CD4-positive, alpha-beta T cell (primary cell): ENCODE data around the gene UNC13C. TPM values are rescaled to one million over a fixed set of nuclear protein-coding genes. Genes with fewer than 3 reads are reported as not detected.

Source experiments
- ATAC-seq: fragments of 200-7000 bp; cut with Tn5 transposase; one replicate; pipeline ENCODE4 v1.10.0; 2022; ENCODE audit warnings: mild to moderate bottlenecking; ENCODE audit not compliant: poor library complexity
- CTCF ChIA-PET: fragments of 350-600 bp; sonication (Branson Sonifier 250); formaldehyde crosslinking; loops from one replicate; lab custom pipeline; 2021; ENCODE audit warnings: antibody characterized with exemption, inconsistent platforms; lab: Charles Lee
- POLR2A ChIA-PET: fragments of 350-600 bp; sonication (Branson Sonifier 250); formaldehyde crosslinking; loops from one replicate; lab custom pipeline; 2021; ENCODE audit warnings: antibody characterized with exemption, inconsistent platforms; lab: Charles Lee
- DNase-seq, 14 experiments: peaks; one replicate each; pipeline ENCODE4 v3.0.0-alpha.2; 2013 to 2020; ENCODE audit warnings: mixed read lengths in 2 of 14
- H3K27ac ChIP-seq, 2 donors: one replicate each; pipeline versions ENCODE4 v1.5.1 to v1.7.0; 2013; ENCODE audit warnings: low read length in 2 of 2, low read depth in 1 of 2, mild to moderate bottlenecking in 1 of 2
- H3K27me3 ChIP-seq, 2 experiments: 1 replicate in 1 of 2; 2 replicates in 1 of 2; pipeline versions ENCODE4 v1.6.1 to v1.7.0; 2013; ENCODE audit warnings: low read length in 2 of 2, control low read depth in 1 of 2, mild to moderate bottlenecking in 1 of 2, moderate library complexity in 1 of 2; ENCODE audit not compliant: insufficient read depth in 2 of 2, control insufficient read depth in 1 of 2
- H3K36me3 ChIP-seq: one replicate; pipeline ENCODE4 v1.6.1; 2013; ENCODE audit warnings: low read length, control low read depth; ENCODE audit not compliant: insufficient read depth
- H3K4me1 ChIP-seq: one replicate; pipeline ENCODE4 v1.6.1; 2013; ENCODE audit warnings: low read length, control low read depth; ENCODE audit not compliant: insufficient read depth
- H3K4me3 ChIP-seq: one replicate; pipeline ENCODE4 v1.5.1; 2013; ENCODE audit warnings: mild to moderate bottlenecking, low read length, moderate library complexity
- H3K9me3 ChIP-seq, 2 experiments: 1 replicate in 1 of 2; 2 replicates in 1 of 2; pipeline versions ENCODE4 v1.6.1 to v1.7.0; 2013; ENCODE audit warnings: low read length in 2 of 2, mild to moderate bottlenecking in 2 of 2, control low read depth in 1 of 2, moderate library complexity in 1 of 2; ENCODE audit not compliant: control insufficient read depth in 1 of 2, insufficient read depth in 1 of 2
- H3K27ac Mint-ChIP-seq: one replicate; pipeline ENCODE4 v1.8.0; 2020; ENCODE audit warnings: mixed read lengths
- H3K27me3 Mint-ChIP-seq: one replicate; pipeline ENCODE4 v1.8.0; 2021; ENCODE audit warnings: mixed read lengths
- H3K36me3 Mint-ChIP-seq: one replicate; pipeline ENCODE4 v1.8.0; 2021; ENCODE audit warnings: low read depth, mixed read lengths
- H3K4me1 Mint-ChIP-seq: one replicate; pipeline ENCODE4 v1.8.0; 2021; ENCODE audit warnings: low read depth, mixed read lengths
- H3K4me3 Mint-ChIP-seq: one replicate; pipeline ENCODE4 v1.8.0; 2020; ENCODE audit warnings: mild to moderate bottlenecking, mixed read lengths
- H3K9me3 Mint-ChIP-seq: one replicate; pipeline ENCODE4 v1.8.0; 2020; ENCODE audit warnings: mixed read lengths
- CTCF ChIP-seq: fragments of 200-600 bp; IDR thresholded peaks from one replicate; pipeline ENCODE4 v1.8.0; 2022; ENCODE audit warnings: antibody characterized with exemption, mild to moderate bottlenecking
- intact Hi-C, 2 experiments: fragments of 100-400 bp; cut with DNase I in 1 of 2; cut with micrococcal nuclease in 1 of 2; formaldehyde crosslinking; loops; one replicate each; pipeline versions ENCODE4 v1.15.1 to v1.9.0; 2023 to 2025; cut with DNase I, micrococcal nuclease
- total RNA-seq, 174 experiments: library from RNA in 2 of 174; stranded (reverse) in 2 of 174; gene quantifications; one replicate each; pipeline ENCODE4 v1.2.3 and lab custom pipeline; 2021 to 2026

Gene UNC13C
- total RNA-seq, 2 experiments from 2014 or later = not detected

- H3K36me3 Mint-ChIP-seq = no peaks in the 10 kb centered on the region
- no peaks in the 10 kb centered on the region for H3K27me3 ChIP-seq
- intact Hi-C loops = no loop called here
- CTCF ChIA-PET = no interaction called here
- no peak overlapping the region for H3K4me3 Mint-ChIP-seq
- H3K27me3 Mint-ChIP-seq = no peaks in the 10 kb centered on the region
- no peaks in the 10 kb centered on the region for H3K9me3 ChIP-seq
- no peaks in the 10 kb centered on the region for H3K4me1 ChIP-seq
- H3K4me3 ChIP-seq = no peak overlapping the region
- TF ChIP-seq CTCF = no peak
- no peak for ATAC-seq
- H3K27ac Mint-ChIP-seq = no peak overlapping the region
- H3K36me3 ChIP-seq = no peaks in the 10 kb centered on the region
- POLR2A ChIA-PET = no interaction called here
- no peaks in the 10 kb centered on the region for H3K9me3 Mint-ChIP-seq
- no peak for DNase-seq
- H3K4me1 Mint-ChIP-seq = no peaks in the 10 kb centered on the region
- no peak overlapping the region for H3K27ac ChIP-seq
These were observed 593.3 kb downstream of the UNC13C start for GRCh38 chr15:54571576-54571975.

- ChIA-PET POLR2A (no interaction called here), CTCF (no interaction called here)
- no peak for DNase-seq
- H3K27ac Mint-ChIP-seq = no peak overlapping the region
- no peaks in the 10 kb centered on the region for H3K36me3 Mint-ChIP-seq
- no peaks in the 10 kb centered on the region for H3K4me1 Mint-ChIP-seq
- Histone ChIP-seq H3K4me1 (no peaks in the 10 kb centered on the region), H3K4me3 (no peak overlapping the region), H3K36me3 (no peaks in the 10 kb centered on the region), H3K9me3 (no peaks in the 10 kb centered on the region), H3K27me3 (no peaks in the 10 kb centered on the region), H3K27ac (no peak overlapping the region)
- H3K27me3 Mint-ChIP-seq = no peaks in the 10 kb centered on the region
- no peak overlapping the region for H3K4me3 Mint-ChIP-seq
- no peak for TF ChIP-seq CTCF
- intact Hi-C loops = no loop called here
- no peak for ATAC-seq
- H3K9me3 Mint-ChIP-seq = no peaks in the 10 kb centered on the region
These were observed 597.3 kb downstream of the UNC13C start for GRCh38 chr15:54575586-54575985.

- H3K4me1 Mint-ChIP-seq = no peaks in the 10 kb centered on the region
- intact Hi-C loops = no loop called here
- POLR2A ChIA-PET = no interaction called here
- Histone ChIP-seq H3K27me3 (no peaks in the 10 kb centered on the region), H3K27ac (no peak overlapping the region), H3K4me1 (no peaks in the 10 kb centered on the region), H3K9me3 (no peaks in the 10 kb centered on the region), H3K36me3 (no peaks in the 10 kb centered on the region), H3K4me3 (no peak overlapping the region)
- H3K27me3 Mint-ChIP-seq = no peaks in the 10 kb centered on the region
- no peak for DNase-seq
- no peak overlapping the region for H3K27ac Mint-ChIP-seq
- CTCF ChIA-PET = no interaction called here
- H3K36me3 Mint-ChIP-seq = no peaks in the 10 kb centered on the region
- TF ChIP-seq CTCF = no peak
- H3K9me3 Mint-ChIP-seq = peaks cover 3% of the 10 kb centered on the region
- no peak for ATAC-seq
- H3K4me3 Mint-ChIP-seq = no peak overlapping the region
These were observed 598.2 kb downstream of the UNC13C start for GRCh38 chr15:54576298-54576935.
